SU-DHL-6 (cell line): ENCODE measurements around the gene RPL28.
A peak's percentile ranks its signal among the peaks of the same experiment; 100 is the strongest.

Experiments used
- H2AFZ ChIP-seq: fragments of 200-600 bp; sonication (generic); 2 replicates; pipeline ENCODE4 v1.6.1; 2014; ENCODE audit warnings: low read depth, mild to moderate bottlenecking, moderate library complexity, mixed read lengths, antibody characterized with exemption, low read length; ENCODE audit not compliant: severe bottlenecking
- H3F3A ChIP-seq: fragments of 200-600 bp; shearing (Covaris generic); 2 replicates; pipeline ENCODE4 v1.6.0; 2016; ENCODE audit warnings: antibody characterized with exemption, mild to moderate bottlenecking; ENCODE audit not compliant: insufficient read depth
- H3K27ac ChIP-seq: fragments of 200-600 bp; sonication (generic); 2 replicates; pipeline ENCODE4 v1.5.1; 2016; ENCODE audit warnings: low read depth, mild to moderate bottlenecking, low read length, moderate library complexity, mixed read lengths
- H3K27me3 ChIP-seq: fragments of 200-600 bp; sonication (generic), shearing (Covaris generic); 2 replicates; pipeline ENCODE4 v1.6.0; 2014; ENCODE audit warnings: mild to moderate bottlenecking, low read length
- H3K36me3 ChIP-seq: fragments of 200-600 bp; sonication (generic); 2 replicates; pipeline ENCODE4 v1.6.1; 2014; ENCODE audit warnings: mild to moderate bottlenecking, low read length, mixed read lengths
- H3K4me2 ChIP-seq: fragments of 300-600, 200-600 bp; shearing (Covaris generic), sonication (generic); 2 replicates; pipeline ENCODE4 v1.6.0; 2014; ENCODE audit warnings: low read length, low read depth, mild to moderate bottlenecking; ENCODE audit not compliant: poor library complexity, severe bottlenecking
- H3K4me3 ChIP-seq: fragments of 200-600 bp; sonication (generic); 2 replicates; pipeline ENCODE4 v1.5.1; 2014; ENCODE audit warnings: antibody characterized with exemption, low read length, mild to moderate bottlenecking, mixed read lengths; ENCODE audit not compliant: insufficient read depth, poor library complexity, severe bottlenecking
- H3K79me2 ChIP-seq: fragments of 200-600 bp; sonication (generic); 2 replicates; pipeline ENCODE4 v1.6.1; 2014; ENCODE audit warnings: mild to moderate bottlenecking, low read length, moderate library complexity; ENCODE audit not compliant: insufficient read depth
- H3K9ac ChIP-seq: fragments of 200-600 bp; sonication (generic); 2 replicates; pipeline ENCODE4 v1.7.0; 2014; ENCODE audit warnings: mild to moderate bottlenecking, low read length
- H3K9me2 ChIP-seq: fragments of 200-600 bp; sonication (generic); replicated peaks from 2 replicates; pipeline ENCODE4 v1.6.1; 2014; ENCODE audit warnings: low read length; ENCODE audit not compliant: insufficient read depth
- H3K9me3 ChIP-seq: fragments of 200-600 bp; sonication (generic); 2 replicates; pipeline ENCODE4 v1.6.1; 2014; ENCODE audit warnings: low read length, mixed read lengths; ENCODE audit not compliant: insufficient read depth
- H4K20me1 ChIP-seq: fragments of 200-600 bp; sonication (generic); 2 replicates; pipeline ENCODE4 v1.6.1; 2014; ENCODE audit warnings: low read depth, mild to moderate bottlenecking, antibody characterized with exemption, low read length, moderate library complexity, mixed read lengths
- EZH2phosphoT487 ChIP-seq: fragments of 200-600 bp; sonication (generic), shearing (Covaris generic); conservative IDR thresholded peaks from 2 replicates; pipeline ENCODE4 v1.6.1; 2018; ENCODE audit warnings: mild to moderate bottlenecking, antibody characterized with exemption, low read length, moderate library complexity, mixed read lengths
- TF ChIP-seq, protein P1 (sequence below): fragments of 200-600 bp; sonication (generic); IDR thresholded peaks from one replicate; pipeline ENCODE4 v1.5.1; 2017; ENCODE audit warnings: antibody characterized with exemption, mild to moderate bottlenecking, low read length, moderate library complexity; ENCODE audit not compliant: insufficient read depth, poor library complexity, severe bottlenecking

RPL28 gene

GRCh38 chr19:55353356-55353802, 32.4 kb upstream of the RPL28 start:
- Histone ChIP-seq H3K79me2 (no peaks in the 10 kb centered on the region), H3K4me3 (peak overlapping the region; percentile 7), H3K9me2 (no peaks in the 10 kb centered on the region), H3K27ac (no peak overlapping the region), H3F3A (no peaks in the 10 kb centered on the region), H3K4me2 (peak overlapping the region; percentile 39), H3K9me3 (no peaks in the 10 kb centered on the region), H2AFZ (no peak overlapping the region), H3K36me3 (no peaks in the 10 kb centered on the region), H3K27me3 (no peaks in the 10 kb centered on the region), H3K9ac (0 out of 2 replicates have a peak overlapping the region, but pooled peaks have one; percentile 4), H4K20me1 (no peaks in the 10 kb centered on the region)
- TF ChIP-seq, protein P1, sequence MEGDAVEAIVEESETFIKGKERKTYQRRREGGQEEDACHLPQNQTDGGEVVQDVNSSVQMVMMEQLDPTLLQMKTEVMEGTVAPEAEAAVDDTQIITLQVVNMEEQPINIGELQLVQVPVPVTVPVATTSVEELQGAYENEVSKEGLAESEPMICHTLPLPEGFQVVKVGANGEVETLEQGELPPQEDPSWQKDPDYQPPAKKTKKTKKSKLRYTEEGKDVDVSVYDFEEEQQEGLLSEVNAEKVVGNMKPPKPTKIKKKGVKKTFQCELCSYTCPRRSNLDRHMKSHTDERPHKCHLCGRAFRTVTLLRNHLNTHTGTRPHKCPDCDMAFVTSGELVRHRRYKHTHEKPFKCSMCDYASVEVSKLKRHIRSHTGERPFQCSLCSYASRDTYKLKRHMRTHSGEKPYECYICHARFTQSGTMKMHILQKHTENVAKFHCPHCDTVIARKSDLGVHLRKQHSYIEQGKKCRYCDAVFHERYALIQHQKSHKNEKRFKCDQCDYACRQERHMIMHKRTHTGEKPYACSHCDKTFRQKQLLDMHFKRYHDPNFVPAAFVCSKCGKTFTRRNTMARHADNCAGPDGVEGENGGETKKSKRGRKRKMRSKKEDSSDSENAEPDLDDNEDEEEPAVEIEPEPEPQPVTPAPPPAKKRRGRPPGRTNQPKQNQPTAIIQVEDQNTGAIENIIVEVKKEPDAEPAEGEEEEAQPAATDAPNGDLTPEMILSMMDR: no peak
- no peak for TF ChIP-seq EZH2phosphoT487

- 0 out of 2 replicates have a peak overlapping the region, but pooled peaks have one; percentile 4 for H3K9ac ChIP-seq
These were observed 31.7 kb upstream of the RPL28 start for GRCh38 chr19:55353803-55354697.

GRCh38 chr19:55354698-55355212, 31.0 kb upstream of the RPL28 start, which contains the start of gene COX6B2:
Gene COX6B2, minus strand, starts transcription at chr19:55354719. Its CDS starts 198 bp downstream, at chr19:55354521.
- H3K27me3 ChIP-seq: no peaks in the 10 kb centered on the region
- H3K4me2 ChIP-seq: peak within 1 kb of the TSS; percentile 39
- H3K4me3 ChIP-seq: peak within 1 kb of the TSS; percentile 7
- H3K9me3 ChIP-seq: no peaks in the 10 kb centered on the region
- no peak for TF ChIP-seq EZH2phosphoT487
- TF ChIP-seq, protein P1: no peak
- H3K27ac ChIP-seq: no peak within 1 kb of the TSS
- no peaks in the 10 kb centered on the region for H3K36me3 ChIP-seq
- no peaks in the 10 kb centered on the region for H3F3A ChIP-seq
- no peaks in the 10 kb centered on the region for H4K20me1 ChIP-seq
- H3K9ac ChIP-seq: 0 out of 2 replicates have a peak within 1 kb of the TSS, but pooled peaks have one; percentile 4
- no peak within 1 kb of the TSS for H2AFZ ChIP-seq
- H3K9me2 ChIP-seq: no peaks in the 10 kb centered on the region
- no peaks in the 10 kb centered on the region for H3K79me2 ChIP-seq

More at GRCh38 chr19:55353803-55354697, 31.7 kb upstream of the RPL28 start:
- H3K9me3 ChIP-seq: no peaks in the 10 kb centered on the region
- peak overlapping the region; percentile 39 for H3K4me2 ChIP-seq
- H4K20me1 ChIP-seq: no peaks in the 10 kb centered on the region
- TF ChIP-seq, protein P1: no peak
- no peak for TF ChIP-seq EZH2phosphoT487
- H3K36me3 ChIP-seq: no peaks in the 10 kb centered on the region
- H3K79me2 ChIP-seq: no peaks in the 10 kb centered on the region
- H3F3A ChIP-seq: no peaks in the 10 kb centered on the region
- H3K27ac ChIP-seq: no peak overlapping the region
- no peaks in the 10 kb centered on the region for H3K9me2 ChIP-seq
- no peaks in the 10 kb centered on the region for H3K27me3 ChIP-seq
- no peak overlapping the region for H2AFZ ChIP-seq
- peak overlapping the region; percentile 7 for H3K4me3 ChIP-seq
